A673 (cell line): Measurements from ENCODE around the gene STYXL1. TPM values are rescaled to one million over a fixed set of nuclear protein-coding genes. Genes with fewer than 3 reads are reported as not detected.

Source experiments
- BruUV-seq: library from RNA; stranded (reverse); fragments of 400-500 nt; replicated peaks from 2 replicates; lab custom pipeline; 2021; lab: Mats Ljungman, UMichigan
- CTCF ChIA-PET: fragments of 300-600 bp; sonication (Branson Sonifier 250); formaldehyde crosslinking; loops from one replicate; lab custom pipeline; 2022; ENCODE audit warnings: antibody characterized with exemption; lab: Charles Lee
- POLR2A ChIA-PET: fragments of 300-600 bp; sonication (Branson Sonifier 250); formaldehyde crosslinking; loops from one replicate; lab custom pipeline; 2022; ENCODE audit warnings: antibody characterized with exemption; ENCODE audit not compliant: low non-redundant PET; lab: Charles Lee
- DNase-seq: peaks from one replicate; pipeline ENCODE4 v3.0.0-alpha.2; 2015; ENCODE audit warnings: low spot score
- H3K27ac ChIP-seq: fragments of 200-600 bp; sonication (generic); 2 replicates; pipeline ENCODE4 v1.5.1; 2016; ENCODE audit warnings: mixed run types, low read depth, mild to moderate bottlenecking, mixed read lengths, antibody characterized with exemption, low read length; ENCODE audit not compliant: poor library complexity, severe bottlenecking
- H3K27me3 ChIP-seq: fragments of 200-600 bp; sonication (generic); replicated peaks from 2 replicates; pipeline ENCODE4 v1.6.1; 2017; ENCODE audit warnings: mixed run types, low read depth, mild to moderate bottlenecking, mixed read lengths, antibody characterized with exemption, low read length; ENCODE audit not compliant: insufficient read depth, poor library complexity
- H3K36me3 ChIP-seq: fragments of 200-600 bp; sonication (generic); 2 replicates; pipeline ENCODE4 v1.6.1; 2016; ENCODE audit warnings: mixed run types, mild to moderate bottlenecking, mixed read lengths, antibody characterized with exemption, low read length; ENCODE audit not compliant: insufficient read depth, poor library complexity, severe bottlenecking
- H3K4me1 ChIP-seq: fragments of 200-600 bp; sonication (generic); 2 replicates; pipeline ENCODE4 v1.6.1; 2017; ENCODE audit warnings: mixed run types, mild to moderate bottlenecking, mixed read lengths, antibody characterized with exemption, low read length; ENCODE audit not compliant: insufficient read depth, poor library complexity, severe bottlenecking
- H3K4me3 ChIP-seq: fragments of 200-600 bp; sonication (generic); 2 replicates; pipeline ENCODE4 v1.5.1; 2016; ENCODE audit warnings: low read depth, mixed run types, mild to moderate bottlenecking, mixed read lengths, low read length; ENCODE audit not compliant: poor library complexity, severe bottlenecking
- H3K9me3 ChIP-seq: fragments of 200-600 bp; sonication (generic); 2 replicates; pipeline ENCODE4 v1.6.1; 2016; ENCODE audit warnings: mixed run types, low read depth, mild to moderate bottlenecking, mixed read lengths, antibody characterized with exemption, low read length; ENCODE audit not compliant: poor library complexity, severe bottlenecking
- CTCF ChIP-seq: fragments of 300-800, 200-600 bp; sonication (generic); conservative IDR thresholded peaks from 2 replicates; pipeline ENCODE4 v1.5.1; 2017; ENCODE audit warnings: low read depth, mild to moderate bottlenecking, antibody characterized with exemption, low read length, moderate library complexity, mixed read lengths
- EZH2 ChIP-seq: fragments of 200-600 bp; sonication (generic); IDR thresholded peaks from 2 replicates; pipeline ENCODE4 v1.6.1; 2017; ENCODE audit warnings: borderline replicate concordance, low read depth, mild to moderate bottlenecking, mixed read lengths, antibody characterized with exemption, low read length; ENCODE audit not compliant: poor library complexity, severe bottlenecking
- intact Hi-C: fragments of 100-400 bp; cut with micrococcal nuclease; formaldehyde crosslinking; loops from one replicate; pipeline ENCODE4 v1.10.0; 2022; ENCODE audit not compliant: unreplicated experiment
- total RNA-seq: library from RNA; stranded (reverse); gene quantifications from 2 replicates; pipeline ENCODE4 v1.2.3, GENCODE V29; 2021

Gene STYXL1
- total RNA-seq, 1 experiment from 2014 or later: 36.3 TPM

- BruUV-seq: no TSS peak
- CTCF ChIA-PET: no interaction called here
- TF ChIP-seq CTCF (no peak), EZH2 (no peak)
- H3K4me3 ChIP-seq: no peak overlapping the region
- intact Hi-C loops: no loop called here
- H3K9me3 ChIP-seq: no peaks in the 10 kb centered on the region
- no peak overlapping the region for H3K27ac ChIP-seq
- no peak for DNase-seq
- no peaks in the 10 kb centered on the region for H3K27me3 ChIP-seq
- POLR2A ChIA-PET: no interaction called here
- peaks cover 84% of the 10 kb centered on the region for H3K36me3 ChIP-seq
- H3K4me1 ChIP-seq: no peaks in the 10 kb centered on the region
These were observed 15.7 kb upstream of the STYXL1 start for GRCh38 chr7:76063525-76063924.

GRCh38 chr7:76063114-76063513 lies 15.3 kb upstream of the STYXL1 start:
- H3K27me3 ChIP-seq: no peaks in the 10 kb centered on the region
- H3K27ac ChIP-seq: no peak overlapping the region
- no peak for TF ChIP-seq EZH2
- no peak for TF ChIP-seq CTCF
- ChIA-PET POLR2A (no interaction called here), CTCF (no interaction called here)
- no peak for DNase-seq
- intact Hi-C loops: no loop called here
- H3K4me3 ChIP-seq: no peak overlapping the region
- H3K36me3 ChIP-seq: peaks cover 89% of the 10 kb centered on the region
- no peaks in the 10 kb centered on the region for H3K4me1 ChIP-seq
- no TSS peak for BruUV-seq
- no peaks in the 10 kb centered on the region for H3K9me3 ChIP-seq

- Histone ChIP-seq H3K27ac (no peak overlapping the region), H3K27me3 (no peaks in the 10 kb centered on the region), H3K36me3 (peaks cover 97% of the 10 kb centered on the region), H3K4me1 (no peaks in the 10 kb centered on the region), H3K9me3 (no peaks in the 10 kb centered on the region), H3K4me3 (no peak overlapping the region)
- intact Hi-C loops: no loop called here
- POLR2A ChIA-PET: no interaction called here
- CTCF ChIA-PET: no interaction called here
- no peak for TF ChIP-seq EZH2
- TF ChIP-seq CTCF: no peak
- no peak for DNase-seq
- BruUV-seq: no TSS peak
These were observed 14.5 kb upstream of the STYXL1 start for GRCh38 chr7:76062254-76062653.
